ENCODE results near the gene WDR27.

The WDR27 gene

DNA sequence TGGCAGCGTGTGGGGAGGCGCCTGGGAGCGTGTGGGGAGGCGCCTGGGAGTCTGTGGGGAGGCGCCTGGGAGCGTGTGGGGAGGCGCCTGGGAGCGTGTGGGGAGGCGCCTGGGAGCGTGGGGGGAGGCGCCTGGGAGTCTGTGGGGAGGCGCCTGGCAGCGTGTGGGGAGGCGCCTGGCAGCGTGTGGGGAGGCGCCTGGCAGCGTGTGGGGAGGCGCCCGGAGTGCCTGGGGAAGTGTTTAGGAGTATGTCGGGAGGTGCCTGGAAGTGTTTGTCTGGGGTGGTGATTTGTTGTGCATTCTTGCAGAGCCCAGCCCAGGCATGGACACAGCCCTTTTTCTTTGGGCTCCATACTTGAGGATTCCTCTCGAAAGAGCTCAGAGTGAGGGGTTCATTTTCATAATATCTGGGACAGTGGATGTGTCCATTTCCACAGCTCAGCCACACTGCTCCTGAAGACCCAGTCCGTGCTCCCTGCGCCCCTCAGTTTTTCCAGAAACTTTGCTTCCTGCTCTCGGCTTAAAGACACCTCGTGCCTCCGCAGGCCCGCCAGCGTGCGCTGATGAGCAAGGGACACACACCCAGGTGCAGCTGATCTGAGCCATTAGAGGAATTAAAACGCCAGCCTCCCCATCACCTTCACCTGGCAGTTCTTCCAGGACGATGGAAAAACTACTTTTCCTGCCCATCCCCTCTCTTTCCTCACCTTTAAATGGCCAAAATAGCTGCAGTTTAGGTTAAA, 276.0 kb downstream of the WDR27 start:
- no peak for DNase-seq

DNA sequence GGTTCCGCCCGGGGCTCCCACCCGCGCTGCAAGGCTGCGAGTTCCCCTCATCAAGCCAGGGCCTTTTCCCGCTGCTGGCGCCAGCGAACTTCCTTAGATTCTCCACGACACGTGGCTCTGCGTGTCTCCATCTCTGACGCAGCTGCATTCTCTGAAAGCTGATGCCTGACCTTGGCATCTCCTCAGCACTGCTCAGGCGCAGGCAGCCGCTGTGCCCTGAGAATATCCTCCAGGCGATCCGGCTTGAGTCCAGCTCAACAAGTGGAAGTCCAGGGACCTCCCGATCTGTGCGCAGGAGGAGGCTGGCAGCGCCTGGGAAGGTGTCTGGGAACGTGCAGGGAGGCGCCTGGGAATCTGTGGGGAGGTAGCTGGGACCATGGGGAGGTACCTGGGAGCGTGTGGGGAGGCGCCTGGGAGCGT, 277.0 kb downstream of the WDR27 start:
- no peak for DNase-seq

GRCh38 chr6:169424149-169424804, 277.6 kb downstream of the WDR27 start:
- DNase-seq = no peak

GRCh38 chr6:169421586-169422264, 280.1 kb downstream of the WDR27 start:
- DNase-seq = no peak

DNA sequence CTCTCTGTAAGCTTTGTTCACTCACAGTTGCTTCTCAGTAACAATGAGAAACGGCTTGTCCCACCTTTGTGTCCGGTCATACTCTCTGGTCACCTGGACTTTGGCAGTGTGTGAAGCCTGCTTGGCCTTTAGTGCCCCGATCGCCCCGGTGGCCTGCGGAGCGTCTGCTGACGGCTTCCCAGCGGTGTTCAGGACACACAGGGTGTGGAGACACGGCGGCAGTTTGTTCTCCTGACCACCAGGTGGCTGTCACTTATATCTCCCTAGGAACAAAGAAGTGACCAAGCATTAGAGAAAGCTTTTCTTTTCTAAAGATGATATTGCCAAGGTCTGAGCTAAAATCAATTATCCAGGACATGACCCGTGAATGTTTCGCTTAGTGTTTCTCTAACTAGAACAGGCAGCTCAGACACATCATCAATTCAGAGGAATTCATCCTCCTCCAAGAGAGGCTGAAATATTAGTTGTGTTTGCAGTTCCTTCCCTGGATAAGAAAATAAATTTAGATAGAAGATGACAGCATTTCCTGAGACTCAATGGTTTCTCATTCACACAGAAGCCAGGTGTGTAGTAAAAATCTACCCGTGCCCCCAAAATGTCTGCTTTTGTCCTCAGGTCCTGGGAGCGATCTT, 280.8 kb downstream of the WDR27 start:
- no peak for DNase-seq

DNA sequence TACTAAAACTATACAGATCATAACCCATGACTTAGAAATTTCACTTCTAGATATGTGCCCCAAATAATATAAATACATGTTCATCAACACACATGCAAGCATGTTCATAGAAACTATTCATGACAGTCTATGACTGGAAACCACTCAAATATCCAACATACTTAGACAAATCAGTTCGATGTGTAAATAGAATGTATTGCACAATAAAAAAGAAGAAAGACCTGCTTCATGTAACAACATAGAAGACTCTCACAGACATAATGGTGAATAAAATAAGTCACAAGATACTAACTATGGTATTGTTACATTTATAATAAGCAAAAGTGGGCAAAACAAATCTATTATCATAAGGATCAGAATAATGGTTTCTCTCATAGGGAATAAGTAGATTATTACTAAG, 284.7 kb downstream of the WDR27 start:
- no peak for DNase-seq

DNA sequence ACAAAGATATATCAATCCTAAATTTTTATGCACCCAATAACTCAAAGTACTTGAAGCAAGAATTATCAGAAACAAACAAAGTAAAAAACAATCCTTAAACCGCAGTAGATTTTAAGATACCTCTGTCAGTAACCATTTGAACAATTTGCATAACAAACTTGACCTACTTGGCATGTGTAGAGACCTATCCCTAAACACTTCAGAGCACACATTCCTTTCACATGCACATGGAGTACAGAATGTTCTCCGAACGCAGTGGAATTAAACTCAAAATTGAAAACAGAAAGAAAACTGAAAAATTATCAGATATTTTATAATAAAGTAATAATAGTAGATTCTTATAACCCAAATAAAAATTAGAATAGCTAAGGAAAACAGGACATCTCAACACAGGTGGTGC, 285.6 kb downstream of the WDR27 start:
- DNase-seq = no peak

DNA sequence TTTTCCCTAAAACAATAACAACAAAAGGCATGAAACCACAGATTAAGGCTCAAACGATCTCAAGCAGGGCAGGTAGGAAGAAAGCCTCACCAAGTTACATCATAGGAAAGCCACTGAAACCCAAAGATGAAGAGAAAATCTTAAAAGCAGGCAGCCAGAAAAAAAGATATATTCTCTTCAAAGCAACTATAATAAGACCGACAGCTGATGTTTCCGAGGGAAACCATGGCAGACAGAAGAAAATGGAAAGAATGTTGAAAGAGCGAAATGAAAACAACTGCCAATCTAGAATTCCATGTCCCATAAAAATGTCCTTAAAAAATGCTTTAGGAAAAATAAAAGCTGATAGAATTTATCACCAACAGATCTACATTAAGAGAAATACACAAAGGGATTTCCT, 286.6 kb downstream of the WDR27 start:
- DNase-seq = no peak

GRCh38 chr6:169411722-169412121, 290.1 kb downstream of the WDR27 start:
- DNase-seq = no peak

DNA sequence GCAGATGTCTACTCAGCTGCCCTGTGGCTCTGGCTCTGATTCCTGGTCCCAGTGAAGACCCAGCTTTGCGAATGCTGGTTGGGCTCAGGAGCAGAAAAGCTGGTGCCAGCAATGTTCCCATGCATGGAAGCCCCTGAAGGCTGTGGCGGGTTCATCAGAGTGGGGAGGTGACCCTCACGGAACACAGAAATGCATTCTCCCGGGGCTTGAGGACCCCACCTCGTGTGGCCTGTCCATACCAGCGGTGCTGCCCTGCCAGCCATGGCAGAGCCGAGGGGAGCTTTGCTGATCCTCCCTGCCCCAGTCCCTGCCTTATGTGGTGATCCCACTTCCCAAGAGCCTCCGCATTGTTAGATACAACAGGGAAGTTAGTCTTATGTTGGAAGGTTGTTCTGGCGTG, 290.5 kb downstream of the WDR27 start:
- no peak for DNase-seq

DNA sequence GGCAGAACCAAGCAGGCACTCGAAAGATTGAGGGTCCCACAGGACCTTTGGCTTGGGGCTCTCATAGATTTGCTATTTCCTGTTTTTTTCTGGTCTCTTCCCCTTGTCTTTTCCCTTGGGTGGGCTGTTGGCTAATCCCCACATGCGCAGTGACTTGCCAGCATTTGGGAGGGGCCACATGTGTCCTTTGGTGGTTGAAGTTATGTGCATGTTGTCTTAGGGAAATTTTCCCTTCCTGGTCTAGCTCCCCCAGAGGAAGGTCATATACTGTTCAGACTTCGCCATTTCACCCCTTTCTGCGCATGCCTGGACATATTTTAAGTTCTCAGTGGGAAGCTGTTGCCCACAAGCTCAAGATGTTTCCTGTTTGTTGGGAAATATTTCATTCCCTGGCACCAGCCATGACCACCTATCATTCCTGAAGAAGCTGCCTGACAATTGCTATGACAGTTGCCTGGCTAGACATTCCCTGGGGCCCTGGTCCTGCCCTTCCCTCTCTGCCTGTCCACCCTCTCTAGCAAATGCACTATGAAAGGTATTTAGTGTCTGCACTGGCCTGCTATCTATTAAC, 292.0 kb downstream of the WDR27 start:
- no peak for DNase-seq

GRCh38 chr6:169407325-169407724, 294.5 kb downstream of the WDR27 start:
- no peak for DNase-seq

All from CD4-positive, alpha-beta T cell treated with Interleukin-10 for 1 hour (primary cell).